ENCODE results near the gene USP33.
"Not testable (repeated sequence)": the region's sequence is repeated elsewhere in the genome, so short reads cannot be mapped to it uniquely, and the experiment has no call there.

The USP33 gene

GRCh38 chr1:77741316-77741715 lies 18.3 kb downstream of the USP33 start:
- DNase-seq (ENCODE audit: low read depth in 1 of 2, low spot score in 1 of 2), result no peak

GRCh38 chr1:77739235-77739634 lies 20.4 kb downstream of the USP33 start:
- no peak for DNase-seq (ENCODE audit: low read depth in 1 of 2, low spot score in 1 of 2)

- no peak for DNase-seq (ENCODE audit: low read depth in 1 of 2, low spot score in 1 of 2)
Observed at GRCh38 chr1:77732090-77732489, 27.6 kb downstream of the USP33 start.

GRCh38 chr1:77725706-77726105 lies 33.9 kb downstream of the USP33 start:
- no peak for DNase-seq (ENCODE audit: low read depth in 1 of 2, low spot score in 1 of 2)

GRCh38 chr1:77718181-77718580 lies 41.5 kb downstream of the USP33 start:
- no peak for DNase-seq (ENCODE audit: low read depth in 1 of 2, low spot score in 1 of 2)

- no peak for DNase-seq (ENCODE audit: low read depth in 1 of 2, low spot score in 1 of 2)
Observed at GRCh38 chr1:77716065-77716464, 43.6 kb downstream of the USP33 start.

- DNase-seq (ENCODE audit: low read depth in 1 of 2, low spot score in 1 of 2), result no peak
Observed at GRCh38 chr1:77709727-77710126, 49.9 kb downstream of the USP33 start.

GRCh38 chr1:77706321-77706720 lies 53.3 kb downstream of the USP33 start:
- no peak for DNase-seq (ENCODE audit: low read depth in 1 of 2, low spot score in 1 of 2)

- no peak for DNase-seq (ENCODE audit: low read depth in 1 of 2, low spot score in 1 of 2)
Observed at GRCh38 chr1:77704736-77705135, 54.9 kb downstream of the USP33 start.

- not testable (repeated sequence) for DNase-seq (ENCODE audit: low read depth in 1 of 2, low spot score in 1 of 2)
Observed at GRCh38 chr1:77699673-77700072, 60.0 kb downstream of the USP33 start.

GRCh38 chr1:77697441-77697840 lies 62.2 kb downstream of the USP33 start:
- no peak for DNase-seq (ENCODE audit: low read depth in 1 of 2, low spot score in 1 of 2)

GRCh38 chr1:77688939-77689338 lies 70.7 kb downstream of the USP33 start:
- DNase-seq (ENCODE audit: low read depth in 1 of 2, low spot score in 1 of 2), result no peak

GRCh38 chr1:77687519-77687906 lies 72.1 kb downstream of the USP33 start:
- DNase-seq (ENCODE audit: low read depth in 1 of 2, low spot score in 1 of 2), result no peak

- no peak for DNase-seq (ENCODE audit: low read depth in 1 of 2, low spot score in 1 of 2)
Observed at GRCh38 chr1:77686796-77687518, 72.7 kb downstream of the USP33 start.

GRCh38 chr1:77683160-77684148 lies 76.2 kb downstream of the USP33 start:
- peak; percentile 82 to 86 for DNase-seq (ENCODE audit: low read depth in 1 of 2, low spot score in 1 of 2)

GRCh38 chr1:77682460-77683159 lies 77.0 kb downstream of the USP33 start, which contains the start of gene ZZZ3:
ZZZ3 (minus strand) TSS chr1:77682658; CDS start chr1:77633354, 49,304 bp downstream.
- peak; percentile 73 to 85 for DNase-seq (ENCODE audit: low read depth in 1 of 2, low spot score in 1 of 2)

GRCh38 chr1:77680173-77680572 lies 79.5 kb downstream of the USP33 start:
- DNase-seq (ENCODE audit: low read depth in 1 of 2, low spot score in 1 of 2), result no peak

- no peak for DNase-seq (ENCODE audit: low read depth in 1 of 2, low spot score in 1 of 2)
Observed at GRCh38 chr1:77678660-77679610, 80.7 kb downstream of the USP33 start.

GRCh38 chr1:77674807-77675206 lies 84.8 kb downstream of the USP33 start:
- DNase-seq (ENCODE audit: low read depth in 1 of 2, low spot score in 1 of 2), result not testable (repeated sequence)

- no peak for DNase-seq (ENCODE audit: low read depth in 1 of 2, low spot score in 1 of 2)
Observed at GRCh38 chr1:77673716-77674355, 85.8 kb downstream of the USP33 start.

Measured in activated CD4-positive, alpha-beta T cell treated with anti-CD3 and anti-CD28 coated beads, Interleukin-2, amount 50 U/mL, for 24 hours (primary cell).